ENCODE measurements around the gene STK4.
"Not testable (repeated sequence)": the region's sequence is repeated elsewhere in the genome, so short reads cannot be mapped to it uniquely, and the experiment has no call there.

The STK4 gene

DNA sequence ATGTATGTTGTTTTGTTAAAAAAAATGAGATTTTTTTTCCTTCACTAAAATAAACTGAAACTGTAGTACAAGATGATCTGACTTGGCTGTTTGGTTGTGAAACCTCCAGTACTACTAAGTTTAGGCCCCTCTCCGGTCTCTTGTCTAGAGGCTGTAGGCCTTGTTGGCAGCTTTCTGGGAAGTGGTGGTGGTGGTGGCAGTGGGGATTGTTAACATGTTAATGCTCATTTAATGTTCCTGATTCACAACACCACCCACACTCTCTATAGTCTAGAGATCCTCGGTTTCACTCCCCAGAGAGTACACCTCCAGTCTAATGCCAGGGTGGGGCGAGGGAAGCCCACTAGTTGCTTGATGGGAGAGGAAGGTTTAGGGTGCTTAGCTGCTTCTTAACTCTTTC lies 24.1 kb downstream of the STK4 start:
- DNase-seq = peak; percentile 45

DNA sequence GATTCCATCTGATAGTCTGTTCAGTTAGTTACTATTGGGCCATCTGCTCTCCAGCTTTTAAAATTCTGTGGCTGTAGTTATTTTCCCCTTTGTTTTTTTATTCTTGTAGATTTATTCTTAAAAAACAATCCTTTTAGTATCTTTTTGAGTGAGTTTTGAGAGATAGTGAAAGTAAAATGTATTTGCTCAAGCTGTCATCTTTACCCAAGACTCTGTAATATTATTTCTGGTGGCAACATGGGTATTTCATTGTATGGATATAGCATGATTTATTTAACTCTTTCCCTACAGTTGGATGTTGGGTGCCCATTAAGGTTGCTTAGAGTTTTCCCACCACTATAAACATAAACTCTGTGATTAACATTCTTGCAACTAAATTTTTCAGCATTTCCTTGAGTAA lies 24.6 kb downstream of the STK4 start:
- peak; percentile 45 for DNase-seq

DNA sequence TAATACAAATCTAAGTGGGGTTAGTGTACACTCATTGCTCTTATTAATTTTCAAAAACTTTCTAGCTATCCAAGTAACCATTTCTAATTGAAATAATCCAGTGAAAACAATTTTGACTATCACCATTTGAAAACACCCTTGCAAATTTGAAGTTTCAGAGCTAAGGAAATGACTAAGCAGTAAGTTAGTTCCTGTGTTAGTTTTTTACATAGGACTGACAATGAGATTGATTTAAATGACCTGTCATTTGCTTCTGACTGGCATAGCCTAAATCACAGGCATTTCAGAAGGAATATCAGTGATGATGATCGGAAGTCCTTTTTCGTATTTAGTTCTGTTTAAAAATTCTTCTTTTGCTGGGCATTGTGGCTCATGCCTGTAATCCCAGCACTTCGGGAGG lies 27.0 kb downstream of the STK4 start:
- DNase-seq = peak; percentile 37

DNA sequence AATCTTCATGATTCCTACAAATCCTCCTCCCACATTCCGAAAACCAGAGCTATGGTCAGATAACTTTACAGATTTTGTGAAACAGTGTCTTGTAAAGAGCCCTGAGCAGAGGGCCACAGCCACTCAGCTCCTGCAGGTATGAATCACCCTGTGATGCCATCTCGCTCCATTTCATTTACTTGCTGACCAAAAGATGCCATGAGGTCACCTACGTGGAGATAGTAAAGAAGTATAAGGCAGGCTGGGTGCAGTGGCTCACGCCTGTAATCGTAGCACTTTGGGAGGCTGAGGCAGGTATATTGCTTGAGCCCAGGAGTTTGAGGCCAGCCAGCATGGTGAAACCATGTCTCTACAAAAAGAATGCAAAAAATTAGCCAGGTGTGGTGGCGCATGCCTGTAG lies 30.9 kb downstream of the STK4 start:
- no peak for DNase-seq

DNA sequence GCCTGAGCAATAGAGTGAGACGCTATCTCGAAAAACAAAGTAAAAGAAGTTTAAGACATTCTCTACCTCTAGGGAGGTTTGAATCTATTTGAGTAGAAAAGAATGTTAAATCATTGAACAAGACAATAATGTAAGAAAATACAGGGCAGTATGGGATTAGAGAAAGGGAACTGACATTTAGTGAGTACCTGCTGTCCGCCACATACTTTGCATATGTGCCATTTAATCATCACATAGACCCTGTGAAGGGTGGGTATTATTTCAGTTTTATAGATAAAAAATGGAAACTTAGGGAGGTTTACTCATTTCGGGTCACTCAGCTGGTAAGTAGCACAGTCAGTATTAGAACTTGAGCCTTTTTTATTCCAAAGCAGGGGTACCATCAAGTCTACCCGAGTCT lies 31.4 kb downstream of the STK4 start:
- no peak for DNase-seq

DNA sequence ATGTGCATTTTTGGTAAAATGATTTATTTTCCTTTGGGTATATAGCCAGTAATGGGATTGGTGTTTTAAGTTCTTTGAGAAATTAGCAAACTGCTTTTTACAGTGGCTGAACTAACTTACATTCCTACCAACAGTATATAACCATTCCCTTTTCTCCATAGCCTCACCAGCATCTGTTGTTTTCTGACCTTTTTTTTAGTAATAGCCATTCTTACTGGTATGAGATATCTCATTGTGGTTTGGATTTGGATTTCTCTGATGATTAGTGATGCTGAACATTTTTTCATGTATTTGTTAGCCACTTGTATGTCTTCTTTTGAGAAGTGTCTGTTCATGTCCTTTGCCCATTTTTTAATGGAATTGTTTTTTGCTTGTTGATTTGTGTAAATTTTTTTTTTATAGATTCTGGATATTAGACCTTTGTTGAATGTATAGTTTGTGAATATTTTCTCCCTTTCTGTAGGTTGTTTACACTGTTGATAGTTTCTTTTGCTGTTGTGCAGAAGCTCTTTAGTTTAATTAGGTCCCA lies 42.3 kb downstream of the STK4 start:
- no peak for DNase-seq

DNA sequence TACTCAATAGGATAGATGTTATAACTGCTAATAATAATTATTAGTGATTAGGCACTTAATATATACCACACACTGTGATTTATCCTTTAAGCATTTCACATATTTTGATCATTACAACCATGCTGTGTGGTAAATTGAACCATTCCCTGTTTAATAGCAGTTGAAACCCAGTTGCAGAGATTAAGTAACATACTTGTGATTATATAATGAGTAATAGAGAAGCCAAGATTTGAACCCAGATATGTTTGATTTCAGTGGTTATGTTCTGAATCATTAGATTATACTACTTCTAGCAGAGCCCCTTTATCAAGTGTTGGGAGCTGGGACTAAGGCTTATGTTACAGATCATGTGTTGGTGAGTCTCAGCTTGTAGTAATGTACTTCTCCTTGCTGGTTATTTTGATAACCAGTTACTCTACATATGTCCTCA lies 44.1 kb downstream of the STK4 start:
- DNase-seq = no peak

DNA sequence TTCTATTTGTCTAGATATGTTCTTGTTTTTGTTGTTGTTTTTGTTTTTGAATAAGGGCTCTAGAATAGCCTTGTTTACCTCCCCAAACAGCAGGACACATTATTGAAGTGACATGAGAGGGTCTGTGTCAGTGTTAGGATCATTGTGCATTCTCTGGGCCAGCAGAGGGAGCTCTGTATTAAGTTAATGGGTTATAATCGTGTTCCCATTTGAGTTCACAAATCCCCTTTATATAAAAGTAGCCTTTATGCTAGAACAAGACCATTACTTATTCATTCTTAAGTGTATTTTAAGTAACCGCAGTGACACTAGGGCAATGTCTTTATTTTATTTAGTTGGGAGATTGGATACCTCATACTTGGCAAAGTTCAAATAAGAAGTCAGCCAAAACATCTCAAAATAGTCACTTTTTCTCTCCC lies 44.8 kb downstream of the STK4 start:
- peak; percentile 80 for DNase-seq

DNA sequence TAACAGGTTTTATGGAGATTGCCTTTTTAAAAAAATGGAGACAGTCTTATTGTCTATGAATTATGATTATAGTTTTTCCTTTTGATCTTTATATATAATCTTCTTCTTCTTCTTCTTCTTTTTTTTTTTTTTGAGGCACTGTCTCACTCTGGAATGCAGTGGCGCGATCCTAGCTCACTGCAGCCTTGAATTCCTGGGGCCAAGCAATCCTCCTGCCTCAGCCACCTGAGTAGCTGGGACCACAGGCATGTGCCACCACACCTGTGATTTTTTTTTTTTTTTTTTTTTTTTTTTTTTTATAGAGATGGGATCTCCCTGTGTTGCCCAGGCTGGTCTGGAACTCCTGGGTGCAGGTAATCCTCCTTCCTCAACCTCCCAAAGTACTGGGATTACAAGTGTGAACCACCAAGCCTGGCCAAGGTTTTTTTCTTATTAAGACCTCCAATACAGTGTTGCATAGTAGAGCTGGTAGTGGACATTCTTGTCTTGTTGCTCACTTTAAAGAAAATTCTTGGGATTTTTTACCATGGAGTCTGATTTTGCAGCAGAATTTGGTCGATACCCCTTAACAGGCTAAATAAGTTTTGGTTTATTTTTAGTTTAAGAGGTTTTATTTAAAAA lies 46.5 kb downstream of the STK4 start:
- no peak for DNase-seq

DNA sequence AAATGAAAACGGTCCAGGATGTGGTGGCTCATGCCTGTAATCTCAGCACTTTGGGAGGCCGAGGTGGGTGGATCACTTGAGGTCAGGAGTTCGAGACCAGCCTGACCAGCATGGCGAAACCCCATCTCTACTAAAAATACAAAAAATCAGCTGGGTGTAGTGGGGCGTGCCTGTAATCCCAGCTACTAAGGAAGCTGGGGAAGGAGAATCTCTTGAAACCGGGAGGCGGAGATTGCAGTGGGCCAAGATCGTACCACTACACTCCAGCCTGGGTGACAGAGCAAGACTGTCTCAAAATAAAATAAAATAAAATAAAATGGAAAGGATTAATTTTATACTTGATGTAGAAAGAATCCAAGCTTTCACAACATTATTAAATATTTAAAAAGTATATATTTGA lies 47.8 kb downstream of the STK4 start:
- DNase-seq = not testable (repeated sequence)

DNA sequence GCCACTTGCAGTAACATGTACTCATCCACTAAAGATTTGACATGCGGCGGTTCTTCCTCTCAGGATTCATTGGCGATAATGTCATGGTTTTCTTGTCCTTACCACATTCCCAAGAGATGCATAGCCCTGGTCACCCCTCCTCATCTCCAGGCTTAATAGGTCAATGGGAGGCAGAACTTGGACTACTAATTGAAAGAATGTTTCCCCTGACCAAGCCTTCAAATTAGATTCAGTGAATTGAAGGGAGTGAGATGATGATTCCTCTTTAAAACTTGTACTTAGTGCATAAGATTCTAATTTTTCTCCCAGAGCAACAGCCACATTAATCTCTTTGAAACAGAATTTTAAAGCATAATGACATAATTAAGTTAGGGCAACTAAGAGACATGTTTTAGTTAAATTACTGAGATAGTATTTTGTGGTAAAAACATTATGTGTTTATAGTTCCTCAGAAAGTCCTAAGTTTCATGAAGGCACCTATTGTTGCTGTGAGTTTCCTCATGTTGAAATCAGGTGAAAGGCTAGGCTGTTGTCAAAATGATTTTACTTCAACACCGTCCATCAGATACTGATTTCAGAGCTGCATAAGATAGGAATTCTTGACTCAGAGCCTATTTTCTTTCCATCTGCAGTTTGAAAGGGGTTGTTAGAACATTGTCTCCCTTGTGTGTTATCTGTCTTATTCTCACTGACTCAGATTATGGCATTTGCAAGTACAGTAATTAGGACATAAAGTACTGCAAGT lies 48.5 kb downstream of the STK4 start:
- peak; percentile 18 for DNase-seq

DNA sequence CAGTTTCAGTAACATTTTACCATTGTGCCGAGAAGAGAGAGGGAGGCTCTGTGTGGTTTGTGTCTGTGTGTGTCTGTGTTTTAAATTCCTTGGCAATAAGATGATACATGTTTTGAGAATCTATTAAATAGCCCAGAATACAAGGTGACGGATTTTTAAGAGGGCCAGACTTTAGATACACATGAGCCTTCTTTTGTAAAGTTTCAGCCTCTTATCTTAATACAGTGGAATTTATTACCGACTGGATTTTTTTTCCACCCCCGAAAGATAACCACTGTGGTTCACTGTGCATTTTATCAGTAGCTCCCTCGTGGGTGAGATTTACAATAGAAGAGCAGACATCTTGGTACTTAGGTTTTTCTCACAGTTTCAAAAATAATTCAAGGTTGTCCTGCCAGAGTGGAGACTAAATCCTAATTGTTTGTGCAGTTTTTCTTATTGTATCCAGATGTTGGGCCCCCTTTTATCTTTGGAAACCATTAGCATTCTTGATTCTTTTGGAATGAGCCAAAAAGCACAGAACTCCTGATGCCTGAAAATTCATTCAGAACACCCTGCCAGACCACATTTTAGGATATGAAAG lies 49.9 kb downstream of the STK4 start:
- peak; percentile 14 for DNase-seq

DNA sequence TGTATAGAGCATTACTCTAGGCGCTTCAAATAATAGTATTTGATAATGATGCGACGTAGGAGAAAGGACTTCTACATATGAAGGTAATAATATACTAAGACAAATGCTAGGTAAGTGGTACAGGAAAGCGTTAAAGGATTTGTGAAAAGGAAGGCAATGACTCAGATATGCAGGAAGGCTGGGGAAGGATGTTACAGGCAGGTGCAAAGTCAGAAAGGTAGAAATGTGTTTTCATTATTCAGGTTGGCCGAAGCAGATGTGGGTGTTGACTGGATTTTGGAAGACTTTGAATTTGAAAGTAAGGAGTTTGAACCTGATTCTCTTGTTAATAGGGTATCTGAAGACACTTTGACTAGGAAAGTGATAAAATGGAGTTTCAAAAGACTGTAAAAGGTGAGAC lies 51.0 kb downstream of the STK4 start:
- no peak for DNase-seq

DNA sequence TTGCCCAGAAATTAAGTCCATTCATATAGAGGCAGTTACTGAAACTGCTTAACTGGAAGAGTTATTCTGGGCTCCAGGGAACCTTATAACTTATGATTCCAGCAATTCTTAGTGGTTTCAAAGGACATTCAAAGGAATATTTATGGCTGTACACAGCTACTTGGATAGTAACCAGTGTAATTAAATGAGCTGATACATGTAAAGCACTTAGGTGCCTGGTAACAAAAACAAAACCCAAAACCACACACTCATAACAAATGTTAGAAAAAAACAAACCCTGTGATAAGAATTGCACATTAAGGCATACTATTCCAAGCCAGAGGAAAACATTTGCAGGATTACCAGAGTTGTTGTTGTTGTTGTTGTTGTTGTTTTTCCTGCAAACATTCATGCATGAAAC lies 51.5 kb downstream of the STK4 start:
- DNase-seq = no peak

DNA sequence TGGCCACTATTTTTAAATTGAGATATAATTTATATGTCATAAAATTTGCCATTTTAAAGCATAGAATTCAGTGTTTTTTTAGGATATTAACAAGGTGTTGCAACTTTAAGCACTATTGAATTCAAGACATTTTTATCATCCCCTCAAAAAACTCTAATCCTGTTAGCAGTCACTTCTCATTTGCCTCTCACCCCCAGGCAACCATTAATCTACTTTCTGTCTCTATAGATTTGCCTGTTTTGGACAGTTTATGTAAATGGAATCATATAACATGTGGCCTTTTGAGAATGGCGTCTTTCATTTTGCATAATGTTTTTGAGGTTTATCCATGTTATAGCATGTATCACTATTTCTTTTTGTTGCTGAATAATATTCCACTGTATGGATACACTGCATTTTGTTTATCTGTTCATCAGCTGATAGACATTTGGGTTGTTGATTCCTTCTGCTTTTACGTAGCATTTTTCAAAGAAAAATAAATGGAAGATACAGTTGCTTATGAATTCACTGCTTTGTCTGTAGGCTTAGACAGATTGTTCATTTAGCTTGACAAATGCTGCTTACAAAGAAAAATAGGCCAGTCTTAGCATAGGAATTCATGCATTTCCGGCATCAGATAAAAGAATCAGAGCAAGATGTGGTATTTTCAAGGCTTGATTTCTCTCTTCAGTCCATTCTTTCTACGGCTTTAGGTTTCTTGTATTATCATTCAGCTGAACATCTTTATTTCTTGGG lies 52.9 kb downstream of the STK4 start:
- no peak for DNase-seq

DNA sequence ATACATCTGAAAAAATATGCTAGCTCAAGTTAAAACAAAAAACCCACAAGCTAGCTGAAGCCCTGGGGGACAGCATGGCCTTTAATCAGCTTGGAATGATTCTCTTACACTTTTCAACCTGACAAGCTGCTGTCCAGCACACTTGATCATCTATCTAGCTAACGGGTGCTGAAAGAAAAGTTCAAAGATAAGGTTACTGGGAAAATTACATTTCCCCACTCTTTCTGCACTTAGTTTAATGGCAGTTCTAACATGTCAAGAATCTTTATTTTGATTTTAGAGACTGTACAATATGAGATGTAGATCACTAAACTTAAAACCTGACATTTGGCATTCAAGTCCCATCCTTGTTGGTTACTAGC lies 53.4 kb downstream of the STK4 start:
- DNase-seq = no peak

DNA sequence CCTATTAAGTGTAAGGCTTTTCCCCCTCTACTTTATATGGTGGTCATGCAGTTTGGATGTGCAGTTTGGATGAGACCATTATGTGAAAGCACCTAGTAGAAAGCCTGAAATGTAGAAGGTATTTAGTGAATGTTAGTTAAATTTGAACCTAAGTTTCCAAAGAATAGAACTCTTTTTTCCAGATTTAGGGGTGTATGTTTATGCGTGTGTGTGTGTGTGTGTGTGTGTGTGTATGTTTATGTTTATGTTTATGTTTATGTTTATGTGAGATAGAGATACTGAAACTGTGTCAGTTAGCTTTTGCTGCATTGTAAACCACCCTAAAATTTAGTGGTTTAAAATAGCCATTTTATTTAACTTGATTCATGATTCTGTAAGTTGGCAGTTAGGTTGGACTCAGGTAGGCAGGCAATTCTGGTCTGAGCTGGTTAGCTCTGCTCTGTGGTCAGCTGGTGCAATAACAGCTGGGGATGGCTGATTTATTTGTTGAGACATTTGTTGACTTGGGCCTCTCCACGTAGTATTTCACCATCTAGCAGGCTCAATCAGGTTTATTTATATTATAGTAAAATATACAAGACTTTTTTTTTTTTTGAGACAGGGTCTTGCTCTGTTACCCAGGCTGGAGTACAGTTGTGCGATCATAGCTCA lies 54.0 kb downstream of the STK4 start:
- DNase-seq = peak; percentile 68

DNA sequence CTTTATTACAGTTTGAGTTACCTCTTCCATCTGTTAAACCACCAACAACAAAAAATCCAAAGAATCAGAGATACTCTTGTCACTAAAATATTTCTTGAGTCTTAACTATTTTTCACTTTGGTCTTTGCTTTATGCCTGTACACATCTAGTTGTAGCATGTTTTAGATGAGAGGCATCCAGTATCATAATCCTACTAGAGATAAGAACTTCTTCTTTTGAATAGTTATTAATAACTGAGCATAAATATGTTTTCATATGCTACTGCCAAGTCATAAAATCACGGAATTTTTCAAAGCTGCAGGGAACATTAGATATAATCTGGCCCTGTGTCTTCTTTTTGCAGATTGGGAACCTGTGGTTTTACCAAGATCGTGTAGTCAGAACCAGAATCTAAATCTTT lies 55.3 kb downstream of the STK4 start:
- no peak for DNase-seq

DNA sequence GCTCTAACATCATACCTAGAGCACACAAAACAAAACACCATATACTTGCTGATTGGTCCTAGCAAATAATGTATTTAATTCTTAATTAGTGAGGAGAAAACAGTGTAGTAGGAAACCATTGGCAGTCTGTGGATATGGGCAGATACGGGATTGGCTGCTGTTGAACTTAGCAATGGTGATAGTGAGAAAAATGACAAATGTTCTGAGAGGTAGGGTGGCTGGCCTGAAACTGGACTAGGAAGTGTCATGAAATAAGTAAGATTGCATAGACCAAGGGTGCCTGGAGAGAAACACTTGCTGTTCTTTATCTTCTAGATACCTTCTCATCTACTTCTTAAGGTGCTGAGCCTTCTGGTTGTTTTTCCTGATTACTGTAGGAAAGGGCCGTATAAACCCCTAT lies 56.8 kb downstream of the STK4 start:
- DNase-seq = not testable (repeated sequence)

DNA sequence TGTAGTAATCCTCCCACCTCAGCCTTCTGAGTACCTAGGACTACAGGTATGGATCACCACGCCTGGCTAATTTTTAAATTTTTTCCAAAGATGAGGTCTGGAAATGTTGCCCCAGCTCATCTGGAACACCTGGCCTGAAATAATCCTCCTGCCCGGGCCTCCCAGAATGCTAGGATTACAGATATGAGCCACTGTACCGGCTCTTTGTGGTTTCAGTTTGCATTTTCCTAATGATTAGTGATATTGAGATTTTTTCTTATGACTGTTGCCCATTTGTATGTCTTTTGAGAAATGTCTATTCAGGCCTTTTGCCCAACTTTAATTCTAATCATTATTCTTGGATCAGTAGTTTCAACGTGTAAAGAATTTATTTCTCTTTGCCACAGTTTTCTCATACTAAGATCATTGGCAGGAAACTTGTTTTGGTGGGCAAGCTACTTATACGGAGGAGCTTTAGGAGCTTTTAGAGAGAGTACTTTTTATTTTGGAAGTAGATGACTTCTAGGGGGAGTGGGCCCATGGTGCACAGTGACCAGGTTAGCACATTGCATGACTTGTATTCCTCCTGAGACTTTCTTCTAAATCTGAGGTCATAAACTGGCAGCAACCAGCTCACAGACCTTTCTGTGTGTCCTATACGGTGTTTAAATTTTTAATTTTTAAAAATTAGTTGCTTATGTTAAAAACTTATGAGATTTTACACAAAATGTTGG lies 62.3 kb downstream of the STK4 start:
- DNase-seq = no peak

DNA sequence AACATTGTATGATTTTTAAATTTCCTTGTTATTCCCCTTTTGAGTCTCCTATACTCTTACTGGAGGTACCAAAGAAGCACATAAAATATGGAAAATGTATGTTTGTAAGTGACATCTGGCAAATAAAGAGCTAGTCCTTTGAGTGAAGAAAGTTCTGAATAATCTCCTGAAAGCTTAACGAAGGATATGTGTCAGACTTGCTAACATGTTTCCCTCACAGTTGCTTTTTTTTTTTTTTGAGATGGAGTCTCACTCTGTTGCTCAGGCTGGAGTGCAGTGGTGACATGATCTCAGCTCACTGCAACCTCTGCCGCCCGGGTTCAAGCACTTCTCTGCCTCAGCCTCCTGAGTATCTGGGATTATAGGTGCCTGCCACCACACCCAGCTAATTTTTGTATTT lies 63.6 kb downstream of the STK4 start:
- DNase-seq = no peak

DNA sequence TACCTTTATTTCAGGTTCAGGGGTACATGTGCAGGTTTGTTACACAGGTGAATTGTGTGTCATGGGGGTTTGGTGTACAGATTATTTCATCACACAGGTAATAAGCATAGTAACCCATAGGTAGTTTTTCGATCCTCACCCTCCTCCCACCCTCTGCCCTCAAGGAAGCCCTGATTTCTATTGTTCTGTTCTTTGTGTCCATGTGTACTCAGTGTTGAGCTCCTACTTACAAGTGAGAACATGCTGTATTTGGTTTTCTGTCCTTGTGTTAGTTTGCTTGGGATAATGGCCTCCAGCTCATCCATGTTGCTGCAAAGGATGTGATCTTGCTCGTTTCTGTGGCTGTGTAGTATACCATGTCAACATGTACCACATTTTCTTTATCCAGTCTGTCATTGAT lies 66.0 kb downstream of the STK4 start:
- no peak for DNase-seq

Measured in OCI-M1 (cell line).